Thyroid gland (tissue), 4 donors: Measurements from ENCODE around the gene SIN3B. TPM values are rescaled to one million over a fixed set of nuclear protein-coding genes. Genes with fewer than 3 reads are reported as not detected.

ENCODE experiments used
- DNase-seq, 2 donors: peaks; one replicate each; pipeline ENCODE4 v3.0.0-alpha.2; 2019
- H3K27ac ChIP-seq, 3 donors: fragments of 200-600 bp; sonication (generic); 1 replicate in 2 of 3; 2 replicates in 1 of 3; pipeline ENCODE4 v1.5.1; 2016 to 2019; ENCODE audit warnings: mild to moderate bottlenecking in 1 of 3, moderate library complexity in 1 of 3
- H3K27me3 ChIP-seq: fragments of 200-600 bp; sonication (generic); one replicate; pipeline ENCODE4 v1.5.1; 2019
- H3K36me3 ChIP-seq, 2 donors: fragments of 200-600 bp; sonication (generic); one replicate each; pipeline ENCODE4 v1.5.1; 2016 to 2019
- H3K4me1 ChIP-seq, 2 donors: fragments of 200-600 bp; sonication (generic); one replicate each; pipeline ENCODE4 v1.5.1; 2017 to 2019
- H3K4me3 ChIP-seq, 3 donors: fragments of 200-600 bp; sonication (generic); replicated peaks in 1 of 3; 1 replicate in 2 of 3; 2 replicates in 1 of 3; pipeline ENCODE4 v1.5.1; 2016; ENCODE audit warnings: mild to moderate bottlenecking in 1 of 3
- H3K9me3 ChIP-seq: fragments of 200-600 bp; sonication (generic); one replicate; pipeline ENCODE4 v1.5.1; 2017
- CTCF ChIP-seq, 6 experiments: fragments of 200-600 bp in 3 of 6; fragments of 450-650 bp in 3 of 6; sonication (generic) in 3 of 6; IDR thresholded peaks; one replicate each; pipeline ENCODE4 v1.5.1; 2016 to 2019; ENCODE audit warnings: antibody characterized with exemption in 6 of 6, mild to moderate bottlenecking in 2 of 6, inconsistent platforms in 1 of 6, moderate library complexity in 1 of 6
- POLR2A ChIP-seq, 2 donors: fragments of 450-650 bp; IDR thresholded peaks; one replicate each; pipeline ENCODE4 v1.6.1; 2017; ENCODE audit warnings: antibody characterized with exemption in 2 of 2, mild to moderate bottlenecking in 2 of 2, moderate library complexity in 1 of 2
- WGBS, 2 donors: methylation state at CpG; one replicate each; pipeline ENCODE4 v1.1.5; 2017; 5-methylcytosine and 5-hydroxymethylcytosine counted together
- intact Hi-C: fragments of 100-400 bp; cut with DNase I; formaldehyde crosslinking; loops from one replicate; pipeline ENCODE4 v1.15.1; 2023
- small RNA-seq: library from RNA; depleted of rRNA; stranded (forward); fragments of <200 nt; gene quantifications from one replicate; pipeline ENCODE3, GENCODE V24; 2016
- total RNA-seq, 4 donors: library from RNA; depleted of rRNA; stranded (reverse); fragments of >200 nt; gene quantifications; one replicate each; pipeline ENCODE4 v1.2.3, GENCODE V29; 2016

The SIN3B gene
- total RNA-seq, 4 donors from 2014 or later = 33.6 to 65.9 (median 47.6) TPM

DNA sequence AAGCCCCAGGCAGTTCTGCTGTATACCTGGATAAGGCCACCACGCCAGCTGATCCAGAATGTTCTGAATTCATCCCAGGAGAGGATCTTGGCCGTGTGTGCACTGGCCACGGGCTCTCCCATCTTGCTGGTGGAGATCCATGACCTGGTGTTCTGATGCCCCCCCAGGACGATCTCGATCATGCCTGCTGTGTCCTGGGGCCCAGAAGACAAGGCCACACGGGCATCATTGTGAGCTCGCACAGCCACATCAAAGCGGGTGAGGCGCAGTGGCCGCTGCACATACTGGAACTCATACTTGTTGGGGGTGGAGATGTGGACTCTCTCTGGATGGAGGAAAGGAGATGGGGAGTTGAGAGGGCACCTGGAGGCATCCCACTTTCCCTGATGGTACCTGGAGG, 99.7 kb downstream of the SIN3B start:
- no peaks in the 10 kb centered on the region for H3K27me3 ChIP-seq
- 96 to 97% methylated on average over 9 to 10 of the region's 10 CpGs for WGBS, 2 donors
- intact Hi-C loops = no loop called here
- no peak overlapping the region for H3K27ac ChIP-seq
- no peaks in the 10 kb centered on the region for H3K4me1 ChIP-seq
- H3K4me3 ChIP-seq = no peak overlapping the region
- TF ChIP-seq CTCF (IDR thresholded peaks at IDR 0.05) (no peak), POLR2A (IDR thresholded peaks at IDR 0.05) (no peak)
- no peak for DNase-seq
- no peaks in the 10 kb centered on the region for H3K36me3 ChIP-seq
- H3K9me3 ChIP-seq = no peaks in the 10 kb centered on the region

Small RNAs within 50 kb of the gene (small RNA-seq; reads per million reads assigned to genes)
- not detected for gene AC008737.3
- gene RN7SL823P = not detected
- not detected for gene RN7SL835P

Other genes starting within 250 kb of the SIN3B start
- 10 to 100 TPM in 1 of 4 donors, 1 to 10 TPM in 3; 4.4 to 12.9 (median 8.4) TPM for gene MED26, start 201.2 kb upstream of the SIN3B start, total RNA-seq
- gene SMIM7, start 169.3 kb upstream of the SIN3B start, total RNA-seq = 100 to 1,000 TPM in 2 of 4 donors, 10 to 100 TPM in 2; 80.9 to 171 (median 119) TPM
- 1 to 10 TPM; 3.2 to 7.8 (median 5.6) TPM for gene TMEM38A, start 168.3 kb upstream of the SIN3B start, total RNA-seq
- 1 to 10 TPM in 2 of 4 donors, under 1 TPM in 2; 0.38 to 4.9 (median 1.3) TPM for gene NWD1, start 109.6 kb upstream of the SIN3B start, total RNA-seq
- 10 to 100 TPM in 3 of 4 donors, 1 to 10 TPM in 1; 9.9 to 44.2 (median 12.6) TPM for gene F2RL3, start 59.6 kb downstream of the SIN3B start, total RNA-seq
- gene CPAMD8, start 197.4 kb downstream of the SIN3B start, total RNA-seq = 100 to 1,000 TPM in 1 of 4 donors, 10 to 100 TPM in 3; 13.9 to 116 (median 24.2) TPM
- 1 to 10 TPM; 6.4 to 9.1 (median 6.8) TPM for gene HAUS8, start 246.1 kb downstream of the SIN3B start, total RNA-seq
- gene MYO9B, start 246.4 kb downstream of the SIN3B start, total RNA-seq = 10 to 100 TPM; 33.7 to 52.9 (median 44.6) TPM